Activated effector memory CD4-positive, alpha-beta T cell treated with Interleukin-2 at 50 U/mL for 16 hours (primary cell): ENCODE data around the gene FREY1.
"Not testable (repeated sequence)": the region's sequence is repeated elsewhere in the genome, so short reads cannot be mapped to it uniquely, and the experiment has no call there.

Experiments
- DNase-seq: peaks from one replicate; pipeline ENCODE4 v3.0.0-alpha.2; 2020

FREY1 gene

DNA sequence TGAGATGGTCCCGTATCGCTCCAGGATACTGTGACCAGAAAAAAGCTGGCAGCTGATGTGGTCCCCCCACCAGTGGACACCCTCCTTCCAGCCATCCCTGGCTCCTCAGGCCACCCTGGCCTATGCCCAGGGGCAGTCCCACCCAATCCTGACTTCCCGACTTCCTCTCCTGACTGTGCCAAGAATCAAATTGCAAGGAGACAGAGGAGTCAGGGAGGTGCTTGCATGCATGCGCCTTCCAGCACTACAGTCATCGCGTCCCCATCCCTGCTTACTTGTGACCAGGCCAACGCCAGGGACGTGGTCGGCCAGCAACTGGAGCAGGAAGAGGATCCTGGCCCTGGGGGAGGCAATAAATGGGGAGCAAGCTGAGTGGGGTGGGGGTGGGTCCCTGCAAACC lies 3.6 kb upstream of the FREY1 start:
- DNase-seq, result no peak

DNA sequence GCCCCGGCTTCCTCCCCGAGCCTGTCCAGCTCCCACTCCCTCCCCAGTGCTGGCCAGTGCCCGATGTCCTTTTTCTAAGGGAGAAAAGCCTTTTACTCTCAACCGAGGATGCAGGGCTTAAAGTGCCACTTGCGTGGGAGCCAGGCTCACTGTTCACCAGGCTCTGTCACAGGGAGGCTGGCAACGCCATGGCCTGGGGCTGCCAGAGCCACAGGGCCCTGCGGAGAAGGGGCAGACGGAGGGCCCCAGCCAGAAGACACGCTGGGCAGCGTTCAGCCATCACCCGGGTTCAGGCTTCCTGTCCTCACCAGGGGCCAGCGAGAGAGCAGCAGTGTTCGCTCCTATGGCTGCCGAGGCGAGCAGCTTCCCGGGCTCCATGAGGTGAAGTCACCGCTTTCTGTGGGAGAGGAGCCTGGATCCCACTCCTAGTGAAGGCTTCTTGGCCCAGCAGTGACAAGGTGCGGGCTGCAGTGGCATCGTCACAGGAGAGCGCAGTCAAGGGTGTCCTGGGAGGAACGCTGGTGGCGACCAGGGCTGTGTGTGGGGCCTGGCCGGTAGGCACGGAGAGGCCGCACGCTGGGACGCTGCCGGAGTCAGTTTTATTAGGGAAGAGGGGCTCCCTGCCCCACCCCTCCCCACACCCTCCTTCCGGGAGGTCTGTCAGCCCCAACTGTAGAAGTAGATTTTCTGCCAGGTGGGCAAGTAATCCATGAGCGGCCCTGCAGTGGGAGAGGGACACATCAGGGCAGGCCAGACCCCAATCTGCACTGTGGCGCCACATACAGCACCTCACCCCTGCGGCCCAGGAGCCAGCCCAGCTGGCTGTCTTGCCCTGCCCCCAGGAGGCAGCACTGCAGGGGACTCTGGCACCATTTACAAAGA lies 2.8 kb upstream of the FREY1 start:
- DNase-seq, result no peak

GRCh38 chr11:45907911-45908370 lies 870 bp upstream of the FREY1 start:
- DNase-seq, result no peak

DNA sequence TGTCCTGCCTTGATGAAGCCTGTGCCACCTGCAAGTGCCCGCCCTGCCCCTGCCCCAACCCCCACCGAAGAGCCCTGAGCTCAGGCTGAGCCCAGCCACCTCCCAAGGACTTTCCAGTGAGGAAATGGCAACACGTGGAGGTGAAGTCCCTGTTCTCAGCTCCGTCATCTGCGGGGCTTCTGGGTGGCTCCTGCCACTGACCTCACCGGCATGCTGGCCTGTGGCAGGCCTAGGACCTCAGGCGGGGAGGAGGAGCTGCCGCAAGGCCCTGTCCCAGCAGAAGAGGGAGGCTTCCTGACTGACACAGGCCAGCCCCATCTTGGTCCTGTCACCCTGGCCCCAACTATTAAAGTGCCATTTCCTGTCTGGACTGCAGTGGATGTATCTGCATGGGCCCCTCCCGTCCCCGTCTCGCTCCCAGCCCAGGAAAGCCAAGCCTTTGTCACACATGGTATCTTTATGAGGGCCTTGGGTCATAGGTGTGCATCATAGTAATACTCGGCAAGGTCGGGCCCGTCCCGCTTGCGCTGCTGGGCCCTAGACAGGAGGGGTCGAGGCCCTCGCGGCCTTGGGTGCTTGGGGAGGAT lies 882 bp downstream of the FREY1 start:
- DNase-seq, result no peak

DNA sequence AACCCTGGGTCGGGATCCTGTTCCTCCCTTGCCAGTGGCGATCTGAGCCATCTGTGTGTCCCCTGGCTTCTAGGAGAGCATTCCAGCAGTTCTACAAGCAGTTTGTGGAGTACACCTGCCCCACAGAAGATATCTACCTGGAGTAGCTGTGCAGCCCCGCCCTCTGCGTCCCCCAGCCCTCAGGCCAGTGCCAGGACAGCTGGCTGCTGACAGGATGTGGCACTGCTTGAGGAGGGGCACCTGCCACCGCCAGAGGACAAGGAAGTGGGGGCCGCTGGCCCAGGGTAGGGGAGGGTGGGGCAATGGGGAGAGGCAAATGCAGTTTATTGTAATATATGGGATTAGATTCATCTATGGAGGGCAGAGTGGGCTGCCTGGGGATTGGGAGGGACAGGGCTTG lies 1.5 kb downstream of the FREY1 start:
- DNase-seq, result not testable (repeated sequence)

GRCh38 chr11:45905095-45905494 lies 2.0 kb downstream of the FREY1 start:
- no peak for DNase-seq

GRCh38 chr11:45904309-45904915 lies 2.7 kb downstream of the FREY1 start:
- no peak for DNase-seq

GRCh38 chr11:45902452-45903380 lies 4.4 kb downstream of the FREY1 start:
- DNase-seq, result no peak

DNA sequence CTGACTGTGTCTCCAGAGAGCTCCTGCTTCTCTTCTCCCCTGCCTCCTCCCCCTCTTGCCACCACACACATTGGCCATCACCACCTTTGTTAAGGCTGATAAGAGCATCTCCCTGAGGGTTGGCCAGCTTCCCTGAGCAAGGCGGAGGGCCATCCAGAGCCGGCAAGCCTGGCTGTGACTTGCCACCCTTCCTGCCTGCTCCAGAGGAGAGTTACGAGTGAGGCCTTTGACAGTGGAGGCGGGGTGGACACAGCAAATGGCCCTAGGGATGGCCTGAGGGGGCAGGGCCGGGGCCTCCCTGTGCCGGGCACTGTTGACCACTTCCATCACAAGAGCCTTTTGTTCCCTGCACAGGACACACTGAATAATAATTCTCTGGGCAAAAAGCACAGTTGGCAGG lies 5.4 kb downstream of the FREY1 start:
- DNase-seq, result no peak

DNA sequence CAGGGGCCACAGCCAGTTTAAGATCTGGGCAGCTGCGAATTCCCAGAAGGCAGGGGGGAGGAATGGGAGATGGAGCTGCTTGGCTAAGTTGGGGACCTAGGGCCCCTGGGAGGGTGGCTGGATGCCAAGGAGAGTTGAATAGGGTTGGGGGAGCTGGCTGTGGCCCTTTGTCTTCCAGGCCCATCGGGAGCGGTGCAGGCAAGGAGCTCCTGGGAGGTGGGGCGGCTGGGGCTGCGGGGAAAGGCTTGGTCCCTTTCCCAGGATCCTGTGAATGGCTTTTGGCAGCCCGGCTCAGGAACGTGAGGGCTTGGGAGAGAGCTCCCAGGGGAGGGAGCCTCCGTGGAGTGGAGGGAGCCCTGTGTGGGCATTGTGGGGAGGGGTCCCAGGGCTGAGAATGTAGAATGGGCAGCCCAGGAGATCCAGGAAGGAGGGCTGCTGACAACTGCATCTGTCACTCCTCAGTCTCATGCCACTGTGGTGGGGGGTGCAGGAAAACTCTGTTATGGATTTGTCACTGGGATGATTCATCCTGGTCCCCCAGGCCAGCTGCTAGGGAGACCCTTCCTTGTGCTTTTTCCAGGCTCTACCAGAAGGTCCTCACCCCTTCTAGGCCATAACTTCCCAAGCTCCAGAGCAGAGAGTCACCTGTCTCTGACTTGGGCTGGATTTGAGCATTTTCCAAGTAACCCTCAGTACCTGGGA lies 6.0 kb downstream of the FREY1 start:
- no peak for DNase-seq

- DNase-seq, result not testable (repeated sequence)
Observed at GRCh38 chr11:45900175-45900800, 6.8 kb downstream of the FREY1 start.

DNA sequence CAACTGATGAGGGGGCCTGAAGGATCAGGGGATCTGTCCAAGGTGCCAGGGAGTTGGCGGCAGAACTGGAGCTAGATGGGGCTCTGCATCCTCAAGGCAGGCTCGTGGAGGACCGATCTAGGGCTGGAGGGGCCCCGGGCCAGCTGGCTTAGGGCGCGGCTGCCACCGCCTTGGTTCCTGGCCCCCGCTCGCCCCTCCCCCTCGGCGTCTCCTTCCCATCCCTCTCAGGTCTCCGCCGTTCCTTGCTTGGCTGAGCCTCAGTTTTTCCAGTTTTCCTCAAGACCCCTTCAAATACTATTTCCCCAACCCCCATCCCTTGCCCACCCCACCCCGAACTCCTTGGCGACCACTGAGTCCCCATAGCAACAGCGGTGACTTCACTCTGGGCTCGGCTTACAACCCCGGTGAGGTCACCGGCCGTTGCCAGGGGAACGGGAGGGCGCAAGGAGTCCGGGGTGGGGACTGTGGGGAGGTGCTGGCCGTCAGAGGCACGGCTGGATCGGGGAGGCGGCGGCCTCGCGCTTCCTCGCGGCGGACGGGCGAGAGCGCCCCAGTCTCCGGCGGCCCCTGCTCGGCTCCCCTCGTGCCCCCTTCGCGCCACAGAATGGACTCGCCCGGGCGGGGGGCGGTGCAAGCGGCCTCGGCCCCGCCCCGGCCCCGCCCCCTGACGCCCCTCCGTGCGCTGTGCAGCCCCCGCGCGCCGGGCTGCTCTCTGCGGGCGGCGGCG lies 7.5 kb downstream of the FREY1 start:
- DNase-seq, result peak; percentile 27

- DNase-seq, result no peak
Observed at GRCh38 chr11:45899086-45899447, 8.0 kb downstream of the FREY1 start.

DNA sequence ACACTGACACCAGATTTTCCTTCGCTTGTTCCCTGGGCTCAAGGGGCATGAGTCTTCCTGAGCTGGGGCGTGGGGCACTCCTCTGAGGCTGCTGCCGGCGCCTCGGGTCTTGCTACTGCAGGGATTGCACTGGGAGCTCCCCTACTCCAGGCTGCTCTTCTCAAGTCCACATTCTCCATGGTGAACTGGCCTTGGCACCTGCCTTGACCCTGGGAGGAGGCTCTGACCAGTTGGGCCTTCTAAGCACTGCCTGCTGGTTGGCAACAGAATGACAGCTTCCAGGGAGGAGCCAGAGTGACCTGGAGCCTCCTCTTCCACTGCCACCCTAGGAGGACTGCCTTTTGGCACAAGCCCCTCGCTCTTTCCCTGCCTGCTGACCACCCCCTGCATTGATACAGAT lies 9.5 kb downstream of the FREY1 start:
- no peak for DNase-seq

GRCh38 chr11:45896422-45896984 lies 10.6 kb downstream of the FREY1 start:
- DNase-seq, result no peak

DNA sequence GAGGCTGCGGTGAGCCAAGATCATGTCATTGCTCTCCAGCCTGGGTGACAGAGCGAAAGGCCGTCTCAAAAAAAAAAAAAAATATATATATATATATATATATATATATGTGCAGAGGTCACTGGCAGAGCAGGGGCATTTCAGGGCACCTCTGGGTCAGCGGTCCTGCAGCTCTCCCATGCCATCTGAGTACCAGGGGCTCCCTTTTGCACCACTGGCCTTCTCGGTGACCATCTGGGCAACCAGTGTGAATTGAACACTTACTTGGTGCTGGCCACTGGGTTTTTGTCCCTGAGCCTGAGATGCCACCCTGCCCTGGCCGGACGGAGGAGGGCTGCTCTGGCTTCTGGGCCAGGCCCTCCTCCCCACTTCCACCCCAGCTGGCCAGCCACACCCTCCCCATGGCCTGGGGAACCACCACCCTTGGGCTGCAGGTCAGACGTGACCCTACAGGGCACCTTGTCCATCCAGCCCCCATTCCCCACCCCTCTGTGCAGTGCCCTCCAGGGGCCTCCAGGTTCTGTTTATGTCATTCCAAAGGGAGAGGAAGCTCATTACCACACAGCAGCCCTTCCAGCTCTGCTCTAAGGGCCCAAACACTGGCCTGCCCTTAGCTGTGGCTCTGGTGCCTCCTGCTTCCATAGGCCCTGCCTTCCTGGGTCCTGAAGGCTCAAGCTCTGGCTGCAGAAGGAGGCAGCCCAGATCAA lies 11.4 kb downstream of the FREY1 start:
- DNase-seq, result no peak

- no peak for DNase-seq
Observed at GRCh38 chr11:45894555-45895247, 12.4 kb downstream of the FREY1 start.

GRCh38 chr11:45892856-45893255 lies 14.2 kb downstream of the FREY1 start:
- DNase-seq, result no peak

DNA sequence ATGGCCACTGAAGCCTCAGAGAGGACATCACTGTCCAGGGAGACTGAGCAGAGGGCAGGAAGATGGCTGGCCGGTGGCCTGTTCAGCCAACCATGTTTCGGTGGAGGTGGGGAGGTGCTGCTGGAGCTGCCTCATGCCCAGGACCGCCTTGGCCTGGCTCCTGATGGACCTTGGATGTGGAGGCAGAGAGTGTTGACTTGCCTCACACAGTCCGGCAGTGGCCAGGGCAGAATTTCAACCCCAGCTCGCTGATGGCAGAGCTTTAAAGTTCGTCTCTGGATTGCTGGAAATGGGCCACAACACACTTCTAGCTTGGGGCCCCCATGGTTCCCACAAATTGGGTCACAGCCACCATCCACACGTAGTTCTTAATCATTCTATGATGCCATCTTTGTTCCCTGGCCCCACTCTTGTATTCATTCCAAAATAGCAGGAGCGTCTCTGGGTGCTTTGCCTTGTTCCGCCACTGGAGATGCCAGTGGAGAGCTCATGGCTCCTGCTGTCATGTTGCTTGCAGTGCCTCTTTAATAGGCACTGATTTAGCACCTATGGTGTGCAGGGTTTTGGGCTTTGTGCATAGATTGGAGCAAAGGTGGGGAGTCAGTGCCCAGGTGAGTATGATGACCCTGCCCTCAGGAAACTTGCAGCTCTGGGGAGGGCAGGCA lies 16.1 kb downstream of the FREY1 start:
- no peak for DNase-seq
